ENCODE results near the gene IL17REL.

DNA sequence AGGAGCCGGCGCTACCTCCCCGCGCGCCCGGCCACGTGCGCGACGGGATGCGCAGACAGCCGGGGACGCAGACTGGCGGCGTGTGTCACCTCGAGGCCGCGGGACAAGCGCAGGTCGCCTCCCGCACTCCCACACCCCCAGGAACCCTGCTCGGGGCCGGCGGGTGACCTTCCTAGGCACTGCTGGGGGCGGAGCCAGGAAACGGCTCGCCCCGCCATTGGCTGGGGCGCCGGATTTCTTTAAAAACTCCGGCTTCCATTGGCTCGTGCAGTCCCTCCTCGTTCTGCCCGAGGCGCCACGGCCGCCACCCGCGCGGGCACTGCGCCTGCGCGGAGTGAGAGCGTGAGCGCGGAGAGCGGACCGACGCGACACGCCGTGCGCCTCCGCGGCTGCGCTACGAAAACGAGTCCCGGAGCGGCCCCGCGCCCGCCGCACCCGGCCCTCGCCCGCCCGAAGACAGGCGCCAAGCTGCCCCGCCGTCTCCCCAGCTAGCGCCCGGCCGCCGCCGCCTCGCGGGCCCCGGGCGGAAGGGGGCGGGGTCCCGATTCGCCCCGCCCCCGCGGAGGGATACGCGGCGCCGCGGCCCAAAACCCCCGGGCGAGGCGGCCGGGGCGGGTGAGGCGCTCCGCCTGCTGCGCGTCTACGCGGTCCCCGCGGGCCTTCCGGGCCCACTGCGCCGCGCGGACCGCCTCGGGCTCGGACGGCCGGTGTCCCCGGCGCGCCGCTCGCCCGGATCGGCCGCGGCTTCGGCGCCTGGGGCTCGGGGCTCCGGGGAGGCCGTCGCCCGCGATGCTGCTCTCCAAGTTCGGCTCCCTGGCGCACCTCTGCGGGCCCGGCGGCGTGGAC is 52.2 kb downstream of the IL17REL start, which contains the start of gene PIM3:
- TF ChIP-seq, protein P1, sequence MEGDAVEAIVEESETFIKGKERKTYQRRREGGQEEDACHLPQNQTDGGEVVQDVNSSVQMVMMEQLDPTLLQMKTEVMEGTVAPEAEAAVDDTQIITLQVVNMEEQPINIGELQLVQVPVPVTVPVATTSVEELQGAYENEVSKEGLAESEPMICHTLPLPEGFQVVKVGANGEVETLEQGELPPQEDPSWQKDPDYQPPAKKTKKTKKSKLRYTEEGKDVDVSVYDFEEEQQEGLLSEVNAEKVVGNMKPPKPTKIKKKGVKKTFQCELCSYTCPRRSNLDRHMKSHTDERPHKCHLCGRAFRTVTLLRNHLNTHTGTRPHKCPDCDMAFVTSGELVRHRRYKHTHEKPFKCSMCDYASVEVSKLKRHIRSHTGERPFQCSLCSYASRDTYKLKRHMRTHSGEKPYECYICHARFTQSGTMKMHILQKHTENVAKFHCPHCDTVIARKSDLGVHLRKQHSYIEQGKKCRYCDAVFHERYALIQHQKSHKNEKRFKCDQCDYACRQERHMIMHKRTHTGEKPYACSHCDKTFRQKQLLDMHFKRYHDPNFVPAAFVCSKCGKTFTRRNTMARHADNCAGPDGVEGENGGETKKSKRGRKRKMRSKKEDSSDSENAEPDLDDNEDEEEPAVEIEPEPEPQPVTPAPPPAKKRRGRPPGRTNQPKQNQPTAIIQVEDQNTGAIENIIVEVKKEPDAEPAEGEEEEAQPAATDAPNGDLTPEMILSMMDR (IDR thresholded peaks at IDR 0.05) = peak in 3 of 4 experiments; percentile 1 to 32 (median 7)
- TF ChIP-seq POLR2A (IDR thresholded peaks at IDR 0.05) = peak; percentile 70 to 92
